ENCODE measurements around the gene IQGAP2.

Gene IQGAP2

GRCh38 chr5:76482984-76483383 is 79.9 kb downstream of the IQGAP2 start:
- no peak for DNase-seq

- no peak for DNase-seq
Observed at GRCh38 chr5:76483433-76483832, 80.3 kb downstream of the IQGAP2 start.

- DNase-seq, result no peak
Observed at GRCh38 chr5:76483881-76484280, 80.8 kb downstream of the IQGAP2 start.

- no peak for DNase-seq
Observed at GRCh38 chr5:76485511-76485910, 82.4 kb downstream of the IQGAP2 start.

GRCh38 chr5:76487386-76487785 is 84.3 kb downstream of the IQGAP2 start:
- DNase-seq, result no peak

GRCh38 chr5:76487821-76488220 is 84.7 kb downstream of the IQGAP2 start:
- no peak for DNase-seq

- DNase-seq, result no peak
Observed at GRCh38 chr5:76488969-76489368, 85.9 kb downstream of the IQGAP2 start.

- no peak for DNase-seq
Observed at GRCh38 chr5:76489877-76490688, 87.0 kb downstream of the IQGAP2 start.

GRCh38 chr5:76490960-76491359 is 87.9 kb downstream of the IQGAP2 start:
- no peak for DNase-seq

GRCh38 chr5:76492819-76493189 is 89.7 kb downstream of the IQGAP2 start:
- no peak for DNase-seq

GRCh38 chr5:76493190-76493837 is 90.2 kb downstream of the IQGAP2 start:
- no peak for DNase-seq

GRCh38 chr5:76494201-76494600 is 91.1 kb downstream of the IQGAP2 start:
- DNase-seq, result no peak

- DNase-seq, result no peak
Observed at GRCh38 chr5:76495870-76496269, 92.8 kb downstream of the IQGAP2 start.

GRCh38 chr5:76497065-76497460 is 94.0 kb downstream of the IQGAP2 start:
- DNase-seq, result no peak

GRCh38 chr5:76497986-76498717 is 95.1 kb downstream of the IQGAP2 start:
- DNase-seq, result no peak

GRCh38 chr5:76499507-76500161 is 96.5 kb downstream of the IQGAP2 start:
- DNase-seq, result no peak

GRCh38 chr5:76500633-76501393 is 97.7 kb downstream of the IQGAP2 start:
- no peak for DNase-seq

GRCh38 chr5:76503929-76504328 is 100.8 kb downstream of the IQGAP2 start:
- no peak for DNase-seq

GRCh38 chr5:76504901-76505564 is 101.9 kb downstream of the IQGAP2 start:
- no peak for DNase-seq

GRCh38 chr5:76513476-76513875 is 110.4 kb downstream of the IQGAP2 start:
- no peak for DNase-seq

- no peak for DNase-seq
Observed at GRCh38 chr5:76514292-76514691, 111.2 kb downstream of the IQGAP2 start.

- no peak for DNase-seq
Observed at GRCh38 chr5:76514713-76515112, 111.6 kb downstream of the IQGAP2 start.
